ENCODE measurements around the gene TMC3.

DNA sequence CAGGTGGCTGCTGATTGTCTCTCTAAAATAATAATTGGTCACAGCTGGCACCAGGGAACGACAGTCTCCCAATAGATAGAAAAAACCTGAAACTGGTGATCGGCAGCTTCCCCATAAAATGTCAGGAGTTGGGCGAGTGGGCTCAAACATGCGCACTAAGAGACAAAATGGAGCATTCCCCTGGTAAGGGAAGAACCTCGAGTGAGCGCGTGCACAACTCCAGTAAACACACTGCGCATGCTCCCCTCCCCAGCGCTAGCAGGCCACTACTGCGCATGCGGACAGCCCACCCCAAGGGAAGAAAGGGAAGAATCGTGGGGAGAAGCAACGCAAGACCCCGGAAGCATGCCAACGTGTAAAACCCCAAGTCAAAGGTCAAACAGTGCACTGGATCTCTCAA, 42.4 kb downstream of the TMC3 start:
- TF ChIP-seq POU2F2 (IDR thresholded peaks at IDR 0.05; ENCODE audit: low read depth, low read length) (no peak), POLR2A (IDR thresholded peaks at IDR 0.05; ENCODE audit: low read depth, low read length) (no peak), POLR2AphosphoS5 (IDR thresholded peaks at IDR 0.05; ENCODE audit: low read depth, low read length) (no peak), SPI1 (IDR thresholded peaks at IDR 0.05; ENCODE audit: low read depth, low read length) (no peak), TAF1 (IDR thresholded peaks at IDR 0.05; ENCODE audit: low read depth, low read length) (no peak), PAX5 (IDR thresholded peaks at IDR 0.05; ENCODE audit: insufficient read depth, low read length, severe bottlenecking) (no peak)
